K562 (cell line): ENCODE measurements around the gene NHS. TPM values are rescaled to one million over a fixed set of nuclear protein-coding genes. Genes with fewer than 3 reads are reported as not detected.

Experiments
- ATAC-seq: fragments of 200-7000 bp; cut with Tn5 transposase; 3 replicates; pipeline ENCODE4 v1.9.1; 2020; ENCODE audit warnings: moderate library complexity
- BruUV-seq: library from RNA; stranded (reverse); fragments of 400-500 nt; replicated peaks from 2 replicates; lab custom pipeline; 2021; lab: Mats Ljungman, UMichigan
- CTCF ChIA-PET: fragments of 300-600 bp; formaldehyde crosslinking; extraction: SDS; loops from one replicate; lab custom pipeline; 2021; ENCODE audit warnings: low intra/inter-chr PET ratio; lab: Yijun Ruan, JAX
- POLR2A ChIA-PET: fragments of 300-600, 350-650 bp; sonication (Branson Sonifier 250); formaldehyde crosslinking; extraction: SDS; loops from one replicate; lab custom pipeline; 2021; ENCODE audit warnings: antibody characterized with exemption, inconsistent platforms; lab: Yijun Ruan, JAX
- DNase-seq, 4 experiments: peaks; one replicate each; pipeline versions ENCODE4 v3.0.0 to v3.0.0-alpha.2; 2011 to 2018; ENCODE audit warnings: low spot score in 3 of 4, mixed read lengths in 3 of 4; ENCODE audit errors: extremely low read depth in 1 of 4
- FAIRE-seq: peaks from 2 replicates; lab custom pipeline; 2011; peaks lifted over from hg19 to GRCh38; lab: Jason Lieb, UNC
- H2AFZ ChIP-seq: 2 replicates; pipeline ENCODE4 v1.6.0; 2011; ENCODE audit warnings: low read depth, low read length, control low read depth, inconsistent platforms
- H3K27ac ChIP-seq: fragments of 200-600 bp; 3 replicates; pipeline ENCODE4 v1.8.0; 2011; ENCODE audit warnings: low read depth, mild to moderate bottlenecking, control low read depth, inconsistent platforms, low read length, moderate library complexity, mixed read lengths; ENCODE audit errors: extremely low read depth
- H3K27me3 ChIP-seq, 2 experiments: fragments of 300-600 bp in 1 of 2; 2 replicates in 1 of 2; 3 replicates in 1 of 2; pipeline versions ENCODE4 v1.6.0 to v1.8.0; 2011; ENCODE audit warnings: inconsistent platforms in 2 of 2, low read length in 2 of 2, mild to moderate bottlenecking in 1 of 2, mixed read lengths in 1 of 2, moderate library complexity in 1 of 2; ENCODE audit not compliant: control insufficient read depth in 2 of 2, insufficient read depth in 2 of 2
- H3K36me3 ChIP-seq: fragments of 300-600 bp; 3 replicates; pipeline ENCODE4 v1.8.0; 2011; ENCODE audit warnings: mild to moderate bottlenecking, low read length, inconsistent platforms; ENCODE audit not compliant: control insufficient read depth, insufficient read depth
- H3K4me1 ChIP-seq, 2 experiments: fragments of 200-600 bp in 1 of 2; replicated peaks in 1 of 2; 2 replicates in 1 of 2; 3 replicates in 1 of 2; pipeline versions ENCODE4 v1.5.1 to v1.8.0; 2011; ENCODE audit warnings: inconsistent platforms in 2 of 2, low read length in 2 of 2, mild to moderate bottlenecking in 1 of 2, mixed read lengths in 1 of 2, moderate library complexity in 1 of 2; ENCODE audit not compliant: control insufficient read depth in 2 of 2, insufficient read depth in 2 of 2
- H3K4me2 ChIP-seq: 2 replicates; pipeline ENCODE4 v1.6.1; 2011; ENCODE audit warnings: low read length, control low read depth, inconsistent platforms, mixed read lengths; ENCODE audit not compliant: insufficient read depth
- H3K4me3 ChIP-seq: fragments of 200-600 bp; sonication (generic), shearing (Covaris generic); 2 replicates; pipeline ENCODE4 v1.5.1; 2016; ENCODE audit warnings: control low read depth, inconsistent platforms
- H3K79me2 ChIP-seq: fragments of 200-600 bp; 3 replicates; pipeline ENCODE4 v1.8.0; 2011; ENCODE audit warnings: low read length, inconsistent platforms; ENCODE audit not compliant: control insufficient read depth, insufficient read depth
- H3K9ac ChIP-seq, 2 experiments: 2 replicates each; pipeline versions ENCODE4 v1.6.0 to v1.6.1; 2011; ENCODE audit warnings: low read depth in 2 of 2, low read length in 2 of 2, control low read depth in 1 of 2, inconsistent platforms in 1 of 2, mild to moderate bottlenecking in 1 of 2, mixed read lengths in 1 of 2; ENCODE audit not compliant: insufficient read depth in 1 of 2
- H3K9me1 ChIP-seq: one replicate; pipeline ENCODE4 v1.6.0; 2011; ENCODE audit warnings: inconsistent platforms, mild to moderate bottlenecking, low read length, moderate library complexity; ENCODE audit not compliant: control insufficient read depth, insufficient read depth
- H3K9me3 ChIP-seq: replicated peaks from 2 replicates; pipeline ENCODE4 v1.5.1; 2011; ENCODE audit warnings: low read depth, low read length, inconsistent platforms; ENCODE audit not compliant: control insufficient read depth, insufficient read depth
- H4K20me1 ChIP-seq: replicated peaks from 2 replicates; pipeline ENCODE4 v1.6.1; 2011; ENCODE audit warnings: low read length, inconsistent platforms, mixed read lengths; ENCODE audit not compliant: control insufficient read depth, insufficient read depth
- COPS2 ChIP-seq: fragments of 450-650 bp; conservative IDR thresholded peaks from 2 replicates; pipeline ENCODE4 v1.6.1; 2016; ENCODE audit warnings: mild to moderate bottlenecking, moderate library complexity
- CTCF ChIP-seq, 3 experiments: IDR thresholded peaks in 2 of 3; conservative IDR thresholded peaks in 1 of 3; 2 replicates each; pipeline ENCODE4 v1.5.1; 2011 to 2012; ENCODE audit warnings: low read length in 3 of 3, mild to moderate bottlenecking in 3 of 3, control low read depth in 2 of 3, improper control_type of control experiment in 1 of 3, inconsistent platforms in 1 of 3, low read depth in 1 of 3, mixed read lengths in 1 of 3, moderate library complexity in 1 of 3; ENCODE audit not compliant: insufficient read depth in 2 of 3
- FOXA3 ChIP-seq, 2 experiments: fragments of 450-650 bp in 1 of 2; sonication (generic) in 1 of 2; formaldehyde crosslinking; IDR thresholded peaks in 1 of 2; conservative IDR thresholded peaks in 1 of 2; 2 replicates each; pipeline versions ENCODE4 v1.4.0 to v1.8.0; 2020 to 2022; ENCODE audit warnings: mild to moderate bottlenecking in 2 of 2, missing genetic modification reagents in 1 of 2
- HMGN3 ChIP-seq: IDR thresholded peaks from 2 replicates; pipeline ENCODE4 v1.6.1; 2011; ENCODE audit warnings: borderline replicate concordance, low read depth, mild to moderate bottlenecking, mixed read lengths, low read length; ENCODE audit not compliant: insufficient read length; ENCODE audit errors: extremely low read depth
- HNRNPL ChIP-seq: fragments of 200-400 bp; formaldehyde crosslinking; IDR thresholded peaks from 2 replicates; pipeline ENCODE4 v1.6.1; 2017; ENCODE audit warnings: low read depth, mild to moderate bottlenecking, low read length
- NR0B1 ChIP-seq: fragments of 450-650 bp; IDR thresholded peaks from one replicate; pipeline ENCODE4 v1.6.1; 2018; ENCODE audit warnings: mild to moderate bottlenecking, moderate library complexity; ENCODE audit not compliant: partially characterized antibody
- RBM34 ChIP-seq: fragments of 200-400 bp; formaldehyde crosslinking; IDR thresholded peaks from 2 replicates; pipeline ENCODE4 v1.6.1; 2018; ENCODE audit warnings: low read length, borderline replicate concordance; ENCODE audit not compliant: insufficient read depth
- RHOXF2B ChIP-seq: fragments of 250-450 bp; sonication (Bioruptor Pico); conservative IDR thresholded peaks from 2 replicates; pipeline ENCODE4 v1.5.1; 2021
- SMAD1 ChIP-seq: fragments of 150-350 bp; IDR thresholded peaks from 2 replicates; pipeline ENCODE4 v1.6.1; 2014; ENCODE audit warnings: low read length, low read depth; ENCODE audit not compliant: partially characterized antibody
- SMAD4 ChIP-seq: fragments of 250-450 bp; sonication (Bioruptor Pico); conservative IDR thresholded peaks from 2 replicates; pipeline ENCODE4 v1.8.0; 2021; ENCODE audit warnings: inconsistent platforms, mild to moderate bottlenecking, moderate library complexity
- SMARCC2 ChIP-seq: fragments of 450-650 bp; IDR thresholded peaks from 2 replicates; pipeline ENCODE4 v1.6.1; 2017; ENCODE audit warnings: antibody characterized with exemption, moderate library complexity, mild to moderate bottlenecking, low read depth
- TCF3 ChIP-seq: sonication (generic); formaldehyde crosslinking; IDR thresholded peaks from 2 replicates; pipeline ENCODE4 v1.4.0; 2020; ENCODE audit warnings: mild to moderate bottlenecking, missing genetic modification reagents
- TFAP4 ChIP-seq: sonication (generic); formaldehyde crosslinking; IDR thresholded peaks from 2 replicates; pipeline ENCODE4 v1.8.0; 2022; ENCODE audit warnings: missing genetic modification reagents, mild to moderate bottlenecking, moderate library complexity, borderline replicate concordance
- VEZF1 ChIP-seq: fragments of 200-800 bp; sonication (Bioruptor generic); IDR thresholded peaks from 2 replicates; pipeline ENCODE4 v1.6.1; 2017; ENCODE audit warnings: missing genetic modification characterization, missing compliant biosample characterization
- ZBTB8A ChIP-seq: fragments of 450-650 bp; IDR thresholded peaks from 2 replicates; pipeline ENCODE4 v1.6.1; 2018; ENCODE audit warnings: mild to moderate bottlenecking, moderate library complexity; ENCODE audit not compliant: partially characterized antibody
- ZNF146 ChIP-seq: IDR thresholded peaks from one replicate; pipeline ENCODE4 v1.6.1; 2018; ENCODE audit warnings: missing compliant biosample characterization; ENCODE audit not compliant: unreplicated experiment
- ZNF197 ChIP-seq: fragments of 200-800 bp; sonication (Bioruptor generic); IDR thresholded peaks from 2 replicates; pipeline ENCODE4 v1.6.1; 2016; ENCODE audit warnings: low read depth, missing genetic modification characterization, missing compliant biosample characterization
- ZSCAN29 ChIP-seq: fragments of 450-650 bp; IDR thresholded peaks from 2 replicates; pipeline ENCODE4 v1.6.1; 2017
- WGBS: fragments of 100-300 bp; shearing (Covaris generic); methylation state at CpG from one replicate; pipeline ENCODE4 v1.1.6; 2016; ENCODE audit warnings: low coverage, mixed read lengths; ENCODE audit not compliant: insufficient coverage; ENCODE audit errors: missing lambda C conversion rate; 5-methylcytosine and 5-hydroxymethylcytosine counted together
- in situ Hi-C: fragments of 300-500 bp; cut with MboI; formaldehyde crosslinking; loops from 4 replicates; pipeline ENCODE4 v1.15.0; 2018; ENCODE audit warnings: inconsistent platforms, mixed read lengths
- intact Hi-C: fragments of 100-400 bp; cut with micrococcal nuclease; formaldehyde crosslinking; loops from 2 replicates; pipeline ENCODE4 v1.14.2; 2022
- polyA plus RNA-seq, 8 experiments: library from polyadenylated mRNA; depleted of rRNA in 4 of 8; stranded (reverse) in 5 of 8; unstranded in 3 of 8; fragments of >200 nt; fragmentation: Nextera tagmentation in 2 of 8; fragmentation: Illumina TruSeq in 1 of 8; extraction: Ambion mirVana in 2 of 8; extraction: Trizol in 1 of 8; gene quantifications; 2 replicates each; pipeline versions ENCODE4 v1.2.1 to v1.2.3, GENCODE V29; 2011 to 2014; ENCODE audit warnings: inconsistent platforms in 1 of 8, missing spikeins in 1 of 8
- total RNA-seq, 7 experiments: library from RNA; depleted of rRNA in 6 of 7; stranded (reverse); fragments of >200 nt in 6 of 7; fragmentation: Illumina TruSeq in 2 of 7; extraction: Trizol in 2 of 7; gene quantifications; 2 replicates each; pipeline versions ENCODE4 v1.2.1 to v1.2.3, GENCODE V29; 2011 to 2021; ENCODE audit warnings: low replicate concordance in 1 of 7

Gene NHS
- total and polyA plus RNA-seq, 9 of the 15 experiments (the other 6 are each of a cell fraction or from before 2014, with no cell fraction given): 0.02 TPM; not detected in 8

- intact Hi-C loops: no loop called here
- TF ChIP-seq SMAD1 (no peak), COPS2 (no peak), RBM34 (no peak), SMAD4 (CRISPR knock-in tag) (no peak), FOXA3 (CRISPR knock-in tag; conservative IDR thresholded peaks at IDR 0.05 in 1 of 2, IDR thresholded peaks at IDR 0.05 in 1 of 2) (no peak), CTCF (IDR thresholded peaks at IDR 0.05 in 2 of 3, conservative IDR thresholded peaks at IDR 0.05 in 1 of 3; ENCODE audit: insufficient read depth in 2 of 3, low read depth in 1 of 3, low read length in 3 of 3) (no peak), ZNF197 (CRISPR knock-in tag) (no peak), TCF3 (CRISPR knock-in tag) (no peak), ZSCAN29 (no peak), TFAP4 (CRISPR knock-in tag) (no peak), ZNF146 (CRISPR knock-in tag) (no peak), HMGN3 (no peak), SMARCC2 (no peak), HNRNPL (no peak), ZBTB8A (no peak), RHOXF2B (CRISPR knock-in tag) (no peak), VEZF1 (no peak), NR0B1 (no peak)
Measured at GRCh38 chrX:17425551-17425950, 50.6 kb downstream of the NHS start.

More at GRCh38 chrX:17425551-17425950, 50.6 kb downstream of the NHS start:
- Histone ChIP-seq H2AFZ (no peak overlapping the region), H3K4me1 (no peaks in the 10 kb centered on the region), H3K79me2 (no peaks in the 10 kb centered on the region), H3K9me1 (no peaks in the 10 kb centered on the region), H3K4me3 (no peak overlapping the region), H4K20me1 (no peaks in the 10 kb centered on the region), H3K36me3 (no peaks in the 10 kb centered on the region), H3K27ac (no peak overlapping the region), H3K9ac (no peak overlapping the region), H3K27me3 (no peaks in the 10 kb centered on the region), H3K9me3 (no peaks in the 10 kb centered on the region), H3K4me2 (no peak overlapping the region)
- no TSS peak for BruUV-seq
- POLR2A ChIA-PET: interaction anchor here (1.3 kb wide), 1 partner anchor 10 kb away, joined by 4 read pairs; no protein-coding TSS in a partner anchor
- in situ Hi-C loops: no loop called here
- DNase-seq: no peak
- no peak for ATAC-seq
- no peak for FAIRE-seq
- WGBS: 20% methylated on average over 1 of the region's 1 CpG
- CTCF ChIA-PET: no interaction called here
